Body of pancreas (tissue), 4 donors: ENCODE data around the gene PHF21B. TPM values are rescaled to one million over a fixed set of nuclear protein-coding genes. Genes with fewer than 3 reads are reported as not detected.

ENCODE experiments used
- ATAC-seq: fragments of 150-250 bp; one replicate; pipeline ENCODE4 v1.9.1; 2016
- DNase-seq, 4 donors: peaks; one replicate each; pipeline ENCODE4 v3.0.0-alpha.2; 2019
- H3K27ac ChIP-seq, 4 donors: fragments of 200-600 bp; sonication (generic); 1 replicate in 3 of 4; 2 replicates in 1 of 4; pipeline versions ENCODE4 v1.5.1 to v1.6.1; 2016 to 2019; ENCODE audit warnings: mild to moderate bottlenecking in 1 of 4, mixed read lengths in 1 of 4, moderate library complexity in 1 of 4
- H3K27me3 ChIP-seq, 2 donors: fragments of 200-600 bp; sonication (generic); one replicate each; pipeline ENCODE4 v1.6.0; 2016; ENCODE audit warnings: mild to moderate bottlenecking in 1 of 2
- H3K36me3 ChIP-seq, 2 donors: fragments of 200-600 bp; sonication (generic); replicated peaks in 1 of 2; 2 replicates each; pipeline ENCODE4 v1.5.1; 2016; ENCODE audit warnings: low read depth in 2 of 2; ENCODE audit not compliant: insufficient read depth in 1 of 2
- H3K4me1 ChIP-seq: fragments of 200-600 bp; sonication (generic); one replicate; pipeline ENCODE4 v1.6.0; 2016
- H3K4me3 ChIP-seq, 2 donors: fragments of 200-600 bp; sonication (generic); 1 replicate in 1 of 2; 2 replicates in 1 of 2; pipeline ENCODE4 v1.5.1; 2016 to 2019
- H3K9me3 ChIP-seq, 3 donors: fragments of 200-600 bp; sonication (generic); 1 replicate in 2 of 3; 2 replicates in 1 of 3; pipeline ENCODE4 v1.5.1; 2016
- POLR2A ChIP-seq, 3 donors: fragments of 450-650 bp; IDR thresholded peaks; one replicate each; pipeline ENCODE4 v1.6.1; 2016; ENCODE audit warnings: antibody characterized with exemption in 3 of 3, mild to moderate bottlenecking in 2 of 3
- whole genome bisulfite sequencing, 2 donors: methylation state at CpG; one replicate each; pipeline ENCODE4 v1.1.5; 2017; 5-methylcytosine and 5-hydroxymethylcytosine counted together
- intact Hi-C: fragments of 100-400 bp; cut with DNase I; formaldehyde crosslinking; loops from one replicate; pipeline ENCODE4 v1.15.1; 2023
- total RNA-seq, 2 donors: library from RNA; depleted of rRNA; stranded (reverse); fragments of >200 nt; gene quantifications; one replicate each; pipeline ENCODE4 v1.1.0, GENCODE V29; 2016
- TF ChIP-seq, protein P1 (sequence below), 7 experiments: fragments of 450-650 bp in 4 of 7; fragments of 200-600 bp in 3 of 7; sonication (generic) in 3 of 7; IDR thresholded peaks; one replicate each; pipeline ENCODE4 v1.5.1; 2016 to 2019; ENCODE audit warnings: antibody characterized with exemption in 7 of 7

PHF21B gene
- total RNA-seq, 2 donors from 2014 or later: under 0.01 TPM; not detected in 1

DNA sequence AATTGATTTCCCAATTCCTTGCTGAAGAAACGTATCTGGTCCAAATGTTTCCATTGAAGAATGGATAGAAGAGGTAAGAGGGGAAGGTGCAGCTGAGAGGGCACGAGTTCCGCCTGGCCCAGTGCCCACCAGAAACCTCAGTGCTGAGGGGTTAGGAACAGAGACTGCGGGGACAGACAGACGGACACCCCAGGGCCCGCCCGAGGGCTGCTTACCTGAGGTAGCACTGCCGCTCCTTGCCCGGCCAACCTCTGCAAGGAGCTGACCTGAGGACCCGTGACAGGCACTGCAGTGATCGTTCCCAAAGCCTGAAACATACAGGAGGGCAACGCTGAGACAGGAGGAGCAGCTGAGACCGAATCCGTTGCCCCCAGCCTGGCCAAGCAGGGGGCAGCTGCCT, 89.6 kb downstream of the PHF21B start:
- no peak for ATAC-seq
- WGBS, 2 donors: 72 to 82% methylated on average over 10 to 14 of the region's 14 CpGs
- no peak overlapping the region for H3K27ac ChIP-seq

GRCh38 chr22:44919691-44920090, 90.1 kb downstream of the PHF21B start:
- Histone ChIP-seq H3K9me3 (peaks cover 0 to 6% (median 0%) of the 10 kb centered on the region in 3 donors), H3K27ac (no peak overlapping the region), H3K36me3 (no peaks in the 10 kb centered on the region), H3K4me3 (no peak overlapping the region), H3K4me1 (no peaks in the 10 kb centered on the region), H3K27me3 (no peaks in the 10 kb centered on the region)
- WGBS, 2 donors: 63 to 70% methylated on average over 5 to 10 of the region's 10 CpGs
- no peak for ATAC-seq
- TF ChIP-seq, protein P1, sequence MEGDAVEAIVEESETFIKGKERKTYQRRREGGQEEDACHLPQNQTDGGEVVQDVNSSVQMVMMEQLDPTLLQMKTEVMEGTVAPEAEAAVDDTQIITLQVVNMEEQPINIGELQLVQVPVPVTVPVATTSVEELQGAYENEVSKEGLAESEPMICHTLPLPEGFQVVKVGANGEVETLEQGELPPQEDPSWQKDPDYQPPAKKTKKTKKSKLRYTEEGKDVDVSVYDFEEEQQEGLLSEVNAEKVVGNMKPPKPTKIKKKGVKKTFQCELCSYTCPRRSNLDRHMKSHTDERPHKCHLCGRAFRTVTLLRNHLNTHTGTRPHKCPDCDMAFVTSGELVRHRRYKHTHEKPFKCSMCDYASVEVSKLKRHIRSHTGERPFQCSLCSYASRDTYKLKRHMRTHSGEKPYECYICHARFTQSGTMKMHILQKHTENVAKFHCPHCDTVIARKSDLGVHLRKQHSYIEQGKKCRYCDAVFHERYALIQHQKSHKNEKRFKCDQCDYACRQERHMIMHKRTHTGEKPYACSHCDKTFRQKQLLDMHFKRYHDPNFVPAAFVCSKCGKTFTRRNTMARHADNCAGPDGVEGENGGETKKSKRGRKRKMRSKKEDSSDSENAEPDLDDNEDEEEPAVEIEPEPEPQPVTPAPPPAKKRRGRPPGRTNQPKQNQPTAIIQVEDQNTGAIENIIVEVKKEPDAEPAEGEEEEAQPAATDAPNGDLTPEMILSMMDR (IDR thresholded peaks at IDR 0.05): no peak
- no peak for TF ChIP-seq POLR2A (IDR thresholded peaks at IDR 0.05)
- intact Hi-C loops: loop anchor here (10.0 kb wide), 1 partner anchor 65 kb away; no protein-coding TSS in a partner anchor
- DNase-seq: no peak

More for the DNA sequence above, 89.6 kb downstream of the PHF21B start:
- no peaks in the 10 kb centered on the region for H3K36me3 ChIP-seq
- no peak overlapping the region for H3K4me3 ChIP-seq
- peaks cover 0 to 9% (median 0%) of the 10 kb centered on the region in 3 donors for H3K9me3 ChIP-seq
- intact Hi-C loops: loop anchor here (10.0 kb wide), 1 partner anchor 65 kb away; no protein-coding TSS in a partner anchor
- no peaks in the 10 kb centered on the region for H3K27me3 ChIP-seq
- no peak for DNase-seq
- H3K4me1 ChIP-seq: no peaks in the 10 kb centered on the region
- TF ChIP-seq POLR2A (IDR thresholded peaks at IDR 0.05): no peak
- TF ChIP-seq, protein P1 (IDR thresholded peaks at IDR 0.05): no peak

DNA sequence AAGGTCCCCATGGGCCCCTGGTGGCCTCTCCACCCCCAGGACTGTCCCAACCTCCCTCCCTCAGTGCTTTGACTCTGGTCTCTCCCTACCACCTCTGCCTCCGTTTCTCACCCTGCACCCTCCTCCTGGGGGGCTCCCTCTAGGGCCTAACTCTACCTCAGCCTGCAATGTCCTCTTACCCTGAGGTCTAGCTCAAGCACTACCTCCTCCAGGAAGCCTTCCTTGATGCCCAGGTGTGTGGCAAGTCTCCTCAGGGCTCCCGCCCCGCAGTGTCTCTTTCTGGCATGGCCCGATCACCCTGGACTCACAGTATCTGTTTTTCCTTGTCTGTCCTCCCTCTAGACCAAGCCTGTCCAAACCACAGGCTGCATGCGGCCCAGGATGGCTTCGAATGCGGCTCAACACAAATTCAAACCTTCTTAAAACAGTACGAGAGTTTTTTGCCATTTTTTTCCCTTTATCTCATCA, 90.8 kb downstream of the PHF21B start:
- no peaks in the 10 kb centered on the region for H3K9me3 ChIP-seq
- H3K36me3 ChIP-seq: no peaks in the 10 kb centered on the region
- H3K4me3 ChIP-seq: no peak overlapping the region
- H3K27me3 ChIP-seq: no peaks in the 10 kb centered on the region
- no peaks in the 10 kb centered on the region for H3K4me1 ChIP-seq
- 79 to 85% methylated on average over 8 of the region's 8 CpGs for WGBS, 2 donors
- H3K27ac ChIP-seq: no peak overlapping the region
- DNase-seq: no peak
- intact Hi-C loops: no loop called here
- no peak for ATAC-seq
- TF ChIP-seq, protein P1 (IDR thresholded peaks at IDR 0.05): no peak
- no peak for TF ChIP-seq POLR2A (IDR thresholded peaks at IDR 0.05)

- DNase-seq: no peak
- no peaks in the 10 kb centered on the region for H3K27me3 ChIP-seq
- no peaks in the 10 kb centered on the region for H3K36me3 ChIP-seq
- no peak for TF ChIP-seq POLR2A (IDR thresholded peaks at IDR 0.05)
- TF ChIP-seq, protein P1 (IDR thresholded peaks at IDR 0.05): no peak
- H3K27ac ChIP-seq: no peak overlapping the region
- no peaks in the 10 kb centered on the region for H3K4me1 ChIP-seq
- H3K4me3 ChIP-seq: no peak overlapping the region
- 47 to 60% methylated on average over 9 to 18 of the region's 18 CpGs for WGBS, 2 donors
- no peak for ATAC-seq
- intact Hi-C loops: no loop called here
- H3K9me3 ChIP-seq: no peaks in the 10 kb centered on the region
These were observed 91.5 kb downstream of the PHF21B start for GRCh38 chr22:44918166-44918924.
